Measurements from ENCODE around the gene PATL1. TPM values are rescaled to one million over a fixed set of nuclear protein-coding genes. Genes with fewer than 3 reads are reported as not detected.
"Not testable (repeated sequence)": the region's sequence is repeated elsewhere in the genome, so short reads cannot be mapped to it uniquely, and the experiment has no call there.

PATL1 gene
- total RNA-seq, 1 donor from 2014 or later = 37.4 TPM

DNA sequence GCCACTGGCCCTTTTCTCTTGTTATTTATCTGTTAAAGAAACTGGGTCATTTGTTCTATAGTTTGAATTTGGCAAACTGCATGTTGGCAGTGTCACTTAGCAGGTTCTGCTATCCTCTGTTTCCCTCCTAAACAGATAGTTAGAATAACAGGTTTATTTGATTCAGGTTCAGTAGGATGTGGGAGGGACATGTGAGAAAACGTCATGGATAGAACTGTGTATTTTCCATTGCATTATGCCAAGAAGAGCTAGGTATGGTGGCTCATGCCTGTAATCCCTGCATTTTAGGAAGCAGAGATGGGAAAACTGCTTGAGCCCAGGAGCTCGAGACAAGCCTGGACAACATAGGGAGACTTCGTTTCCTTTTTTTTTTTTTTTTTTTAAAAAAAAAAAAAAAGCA lies 24.3 kb downstream of the PATL1 start:
- H3K4me3 Mint-ChIP-seq = no peak overlapping the region
- no peaks in the 10 kb centered on the region for H3K4me1 Mint-ChIP-seq (ENCODE audit: unreplicated experiment)
- H3K9me3 Mint-ChIP-seq = no peaks in the 10 kb centered on the region
- H3K27me3 Mint-ChIP-seq = no peaks in the 10 kb centered on the region
- no peak for DNase-seq (ENCODE audit: extremely low spot score, unreplicated experiment)
- H3K27ac Mint-ChIP-seq = no peak overlapping the region
- peaks cover 57% of the 10 kb centered on the region for H3K36me3 Mint-ChIP-seq
- TF ChIP-seq, protein P1, sequence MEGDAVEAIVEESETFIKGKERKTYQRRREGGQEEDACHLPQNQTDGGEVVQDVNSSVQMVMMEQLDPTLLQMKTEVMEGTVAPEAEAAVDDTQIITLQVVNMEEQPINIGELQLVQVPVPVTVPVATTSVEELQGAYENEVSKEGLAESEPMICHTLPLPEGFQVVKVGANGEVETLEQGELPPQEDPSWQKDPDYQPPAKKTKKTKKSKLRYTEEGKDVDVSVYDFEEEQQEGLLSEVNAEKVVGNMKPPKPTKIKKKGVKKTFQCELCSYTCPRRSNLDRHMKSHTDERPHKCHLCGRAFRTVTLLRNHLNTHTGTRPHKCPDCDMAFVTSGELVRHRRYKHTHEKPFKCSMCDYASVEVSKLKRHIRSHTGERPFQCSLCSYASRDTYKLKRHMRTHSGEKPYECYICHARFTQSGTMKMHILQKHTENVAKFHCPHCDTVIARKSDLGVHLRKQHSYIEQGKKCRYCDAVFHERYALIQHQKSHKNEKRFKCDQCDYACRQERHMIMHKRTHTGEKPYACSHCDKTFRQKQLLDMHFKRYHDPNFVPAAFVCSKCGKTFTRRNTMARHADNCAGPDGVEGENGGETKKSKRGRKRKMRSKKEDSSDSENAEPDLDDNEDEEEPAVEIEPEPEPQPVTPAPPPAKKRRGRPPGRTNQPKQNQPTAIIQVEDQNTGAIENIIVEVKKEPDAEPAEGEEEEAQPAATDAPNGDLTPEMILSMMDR (conservative IDR thresholded peaks at IDR 0.05) = no peak

DNA sequence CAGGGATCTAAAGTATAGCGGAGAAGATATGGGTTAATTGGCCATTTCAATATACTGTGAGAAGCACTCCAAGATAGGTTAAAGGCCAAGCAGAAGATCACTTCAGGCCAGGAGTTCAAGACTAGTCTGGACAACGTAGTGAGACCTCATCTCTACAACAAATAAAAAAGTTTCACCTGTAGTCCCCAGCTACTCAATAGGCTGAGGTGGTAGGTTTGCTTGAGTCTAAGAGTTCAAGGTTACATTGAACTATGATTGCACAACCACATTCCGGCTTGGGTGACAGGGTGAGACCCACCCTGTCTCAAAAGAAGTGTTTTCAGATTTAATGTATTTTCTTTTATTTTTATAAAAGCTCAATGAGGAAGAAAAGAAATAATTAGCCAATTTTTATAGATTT lies 25.4 kb downstream of the PATL1 start:
- no peak overlapping the region for H3K27ac Mint-ChIP-seq
- peaks cover 47% of the 10 kb centered on the region for H3K36me3 Mint-ChIP-seq
- no peak overlapping the region for H3K4me3 Mint-ChIP-seq
- H3K9me3 Mint-ChIP-seq = no peaks in the 10 kb centered on the region
- H3K27me3 Mint-ChIP-seq = no peaks in the 10 kb centered on the region
- H3K4me1 Mint-ChIP-seq (ENCODE audit: unreplicated experiment) = no peaks in the 10 kb centered on the region
- TF ChIP-seq, protein P1 (conservative IDR thresholded peaks at IDR 0.05) = no peak
- DNase-seq (ENCODE audit: extremely low spot score, unreplicated experiment) = no peak

DNA sequence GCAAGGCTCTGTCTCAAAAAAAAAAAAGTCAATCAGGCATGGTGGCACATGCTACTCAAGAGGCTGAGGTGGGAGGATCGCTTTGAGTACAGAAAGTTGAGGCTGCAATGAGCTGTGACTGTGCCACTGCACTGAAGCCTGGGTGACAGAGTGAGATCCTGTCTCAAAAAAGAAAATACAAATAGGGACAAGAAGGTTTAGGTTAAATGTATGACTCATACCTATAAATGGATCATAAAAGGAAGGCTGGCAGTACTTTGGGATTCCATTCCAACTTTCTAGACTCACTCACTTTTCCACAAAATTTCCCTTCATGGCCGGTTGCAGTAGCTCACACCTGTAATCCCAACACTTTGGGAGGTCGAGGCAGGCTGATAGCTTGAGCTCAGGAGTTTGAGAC lies 27.7 kb downstream of the PATL1 start:
- DNase-seq (ENCODE audit: extremely low spot score, unreplicated experiment) = no peak
- H3K9me3 Mint-ChIP-seq = no peaks in the 10 kb centered on the region
- no peak overlapping the region for H3K27ac Mint-ChIP-seq
- H3K27me3 Mint-ChIP-seq = no peaks in the 10 kb centered on the region
- H3K4me1 Mint-ChIP-seq (ENCODE audit: unreplicated experiment) = no peaks in the 10 kb centered on the region
- no peak overlapping the region for H3K4me3 Mint-ChIP-seq
- TF ChIP-seq, protein P1 (conservative IDR thresholded peaks at IDR 0.05) = no peak
- peaks cover 50% of the 10 kb centered on the region for H3K36me3 Mint-ChIP-seq

DNA sequence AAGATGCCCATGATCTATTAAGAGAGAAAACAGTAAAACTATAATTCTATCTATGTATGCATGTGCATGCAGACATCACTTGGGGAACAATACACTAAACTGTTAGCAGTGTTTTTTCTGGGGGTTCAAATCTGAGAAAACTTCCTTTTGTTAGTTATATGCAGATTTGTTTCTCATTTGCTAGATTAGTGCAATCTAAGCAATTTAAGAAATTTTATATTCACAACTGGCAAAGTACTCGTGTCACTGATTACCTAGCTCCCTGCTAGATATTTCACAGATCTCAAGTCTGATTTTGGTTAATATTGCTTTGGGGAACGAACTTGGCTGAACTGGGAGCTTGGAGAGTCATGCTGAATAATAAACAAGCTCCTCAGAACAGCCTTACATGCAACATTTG lies 38.3 kb downstream of the PATL1 start:
- TF ChIP-seq, protein P1 (conservative IDR thresholded peaks at IDR 0.05) = no peak
- no peaks in the 10 kb centered on the region for H3K9me3 Mint-ChIP-seq
- no peaks in the 10 kb centered on the region for H3K27me3 Mint-ChIP-seq
- H3K4me3 Mint-ChIP-seq = no peak overlapping the region
- no peaks in the 10 kb centered on the region for H3K4me1 Mint-ChIP-seq (ENCODE audit: unreplicated experiment)
- no peaks in the 10 kb centered on the region for H3K36me3 Mint-ChIP-seq
- DNase-seq (ENCODE audit: extremely low spot score, unreplicated experiment) = no peak
- H3K27ac Mint-ChIP-seq = no peak overlapping the region

DNA sequence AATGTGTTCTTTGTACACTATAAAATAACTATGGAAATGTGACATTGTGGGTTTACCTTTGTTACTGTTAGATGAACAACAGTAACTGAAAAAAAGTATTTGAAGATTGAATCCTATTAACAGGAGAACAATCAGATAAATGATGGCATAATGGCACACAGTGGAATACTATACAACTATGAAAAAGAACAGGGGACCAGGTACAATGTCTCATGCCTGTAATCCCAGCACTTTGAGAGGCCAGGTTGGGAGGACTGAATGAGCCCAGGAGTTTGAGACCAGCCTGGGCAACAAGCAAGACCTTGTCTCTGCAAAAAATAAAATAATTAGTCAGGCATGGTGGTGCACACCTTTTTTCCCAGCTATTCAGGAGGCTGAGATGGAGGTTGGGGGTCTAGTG lies 38.8 kb downstream of the PATL1 start:
- no peak overlapping the region for H3K27ac Mint-ChIP-seq
- no peaks in the 10 kb centered on the region for H3K27me3 Mint-ChIP-seq
- no peak for DNase-seq (ENCODE audit: extremely low spot score, unreplicated experiment)
- H3K4me3 Mint-ChIP-seq = no peak overlapping the region
- TF ChIP-seq, protein P1 (conservative IDR thresholded peaks at IDR 0.05) = no peak
- H3K36me3 Mint-ChIP-seq = no peaks in the 10 kb centered on the region
- H3K9me3 Mint-ChIP-seq = no peaks in the 10 kb centered on the region
- no peaks in the 10 kb centered on the region for H3K4me1 Mint-ChIP-seq (ENCODE audit: unreplicated experiment)

DNA sequence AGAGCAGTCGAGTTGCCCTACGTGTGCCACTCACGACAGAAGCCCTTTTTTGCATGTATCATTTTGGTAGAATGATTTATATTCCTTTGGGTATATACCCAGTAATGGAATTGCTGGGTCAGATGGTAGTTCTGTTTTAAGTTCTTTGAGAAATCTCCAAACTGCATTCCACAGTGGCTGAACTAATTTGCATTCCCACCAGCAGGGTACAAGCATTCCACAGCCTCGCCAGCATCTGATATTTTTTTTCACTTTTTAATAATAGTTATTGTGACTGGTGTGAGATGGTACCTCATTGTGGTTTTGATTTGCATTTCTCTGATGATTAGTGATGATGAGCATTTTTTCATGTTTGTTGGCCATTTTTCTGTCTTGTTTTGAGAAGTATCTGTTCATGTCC lies 41.9 kb downstream of the PATL1 start:
- H3K9me3 Mint-ChIP-seq; DNase-seq (ENCODE audit: extremely low spot score, unreplicated experiment); H3K36me3 Mint-ChIP-seq; H3K27ac Mint-ChIP-seq; H3K4me1 Mint-ChIP-seq (ENCODE audit: unreplicated experiment); H3K4me3 Mint-ChIP-seq; H3K27me3 Mint-ChIP-seq: not testable (repeated sequence)
- TF ChIP-seq, protein P1 (conservative IDR thresholded peaks at IDR 0.05) = peak; percentile 54

All from type B pancreatic cell (in vitro differentiated cells).